Effector memory CD4-positive, alpha-beta T cell (primary cell): ENCODE data around the gene KLC1.

Source experiments
- DNase-seq, 3 donors: peaks; one replicate each; pipeline ENCODE4 v3.0.0-alpha.2; 2020
- H3K27ac ChIP-seq: 2 replicates; pipeline ENCODE4 v1.7.0; 2013; ENCODE audit warnings: mild to moderate bottlenecking, low read length, moderate library complexity; ENCODE audit not compliant: insufficient read depth, poor library complexity, severe bottlenecking
- H3K27me3 ChIP-seq: replicated peaks from 2 replicates; pipeline ENCODE4 v1.7.0; 2013; ENCODE audit warnings: mild to moderate bottlenecking, low read length; ENCODE audit not compliant: insufficient read depth, control insufficient read depth, poor library complexity, severe bottlenecking
- H3K36me3 ChIP-seq: 2 replicates; pipeline ENCODE4 v1.7.0; 2013; ENCODE audit warnings: mild to moderate bottlenecking, low read length, moderate library complexity; ENCODE audit not compliant: control insufficient read depth, insufficient read depth
- H3K4me1 ChIP-seq: 2 replicates; pipeline ENCODE4 v1.7.0; 2013; ENCODE audit warnings: low read length, mild to moderate bottlenecking; ENCODE audit not compliant: control insufficient read depth, insufficient read depth, poor library complexity, severe bottlenecking
- H3K4me3 ChIP-seq: 2 replicates; pipeline ENCODE4 v1.7.0; 2013; ENCODE audit warnings: low read length, low read depth, mild to moderate bottlenecking; ENCODE audit not compliant: insufficient read depth, poor library complexity, severe bottlenecking
- H3K9me3 ChIP-seq: 2 replicates; pipeline ENCODE4 v1.7.0; 2013; ENCODE audit warnings: mild to moderate bottlenecking, low read length, moderate library complexity; ENCODE audit not compliant: control insufficient read depth

The KLC1 gene

GRCh38 chr14:103749452-103749851 is 120.4 kb downstream of the KLC1 start:
- H3K9me3 ChIP-seq, result no peaks in the 10 kb centered on the region
- H3K27ac ChIP-seq, result no peak overlapping the region
- H3K27me3 ChIP-seq, result no peaks in the 10 kb centered on the region
- no peak overlapping the region for H3K4me3 ChIP-seq
- H3K36me3 ChIP-seq, result peaks cover 11% of the 10 kb centered on the region
- DNase-seq, result no peak
- no peaks in the 10 kb centered on the region for H3K4me1 ChIP-seq

DNA sequence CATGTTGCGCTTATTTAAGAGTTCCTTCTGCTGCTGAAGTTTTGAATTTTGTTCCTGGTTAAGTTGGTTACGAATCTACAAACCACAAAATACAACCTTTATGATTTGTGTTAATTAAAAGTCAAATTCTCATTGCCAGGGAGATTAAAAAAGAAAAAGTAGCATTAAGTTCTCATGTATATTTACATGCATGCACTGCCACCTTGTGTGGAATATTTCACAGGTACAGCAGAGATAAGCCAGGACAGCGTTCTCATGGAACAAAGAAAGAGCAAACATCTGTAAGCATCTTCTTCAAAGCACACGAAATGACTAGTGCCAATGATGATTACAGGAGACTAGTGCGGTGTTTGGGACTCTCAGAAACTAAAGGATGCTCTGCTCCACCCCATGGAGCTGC is 120.8 kb downstream of the KLC1 start:
- Histone ChIP-seq H3K4me3 (no peak overlapping the region), H3K36me3 (peaks cover 7% of the 10 kb centered on the region), H3K4me1 (no peaks in the 10 kb centered on the region), H3K9me3 (no peaks in the 10 kb centered on the region), H3K27me3 (no peaks in the 10 kb centered on the region), H3K27ac (no peak overlapping the region)
- no peak for DNase-seq
